Thyroid gland (tissue), 4 donors: Measurements from ENCODE around the gene EXOSC10.

ENCODE experiments used
- POLR2A ChIP-seq, 2 donors: fragments of 450-650 bp; IDR thresholded peaks; one replicate each; pipeline ENCODE4 v1.6.1; 2017; ENCODE audit warnings: antibody characterized with exemption in 2 of 2, mild to moderate bottlenecking in 2 of 2, moderate library complexity in 1 of 2
- TF ChIP-seq, protein P1 (sequence below), 6 experiments: fragments of 200-600 bp in 3 of 6; fragments of 450-650 bp in 3 of 6; sonication (generic) in 3 of 6; IDR thresholded peaks; one replicate each; pipeline ENCODE4 v1.5.1; 2016 to 2019; ENCODE audit warnings: antibody characterized with exemption in 6 of 6, mild to moderate bottlenecking in 2 of 6, inconsistent platforms in 1 of 6, moderate library complexity in 1 of 6

DNA sequence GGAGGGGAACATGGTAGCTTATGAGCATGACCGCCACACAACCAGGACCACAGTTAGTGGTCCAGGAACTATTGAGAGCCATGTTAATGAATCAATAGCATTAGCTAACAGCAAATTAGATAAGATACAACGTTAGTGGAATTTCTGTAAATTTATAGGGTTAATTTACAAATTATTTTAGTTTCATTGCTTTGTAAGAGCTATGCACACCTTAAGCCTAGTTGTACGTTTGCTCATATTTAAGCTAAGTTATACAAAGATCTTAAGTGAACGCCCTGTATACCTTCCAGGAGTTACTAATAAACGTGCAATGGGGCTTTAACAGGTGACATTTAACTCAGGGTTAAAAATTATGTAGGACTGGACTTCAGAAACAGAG is 749 bp downstream of the EXOSC10 start:
- no peak for TF ChIP-seq POLR2A (IDR thresholded peaks at IDR 0.05)
- TF ChIP-seq, protein P1, sequence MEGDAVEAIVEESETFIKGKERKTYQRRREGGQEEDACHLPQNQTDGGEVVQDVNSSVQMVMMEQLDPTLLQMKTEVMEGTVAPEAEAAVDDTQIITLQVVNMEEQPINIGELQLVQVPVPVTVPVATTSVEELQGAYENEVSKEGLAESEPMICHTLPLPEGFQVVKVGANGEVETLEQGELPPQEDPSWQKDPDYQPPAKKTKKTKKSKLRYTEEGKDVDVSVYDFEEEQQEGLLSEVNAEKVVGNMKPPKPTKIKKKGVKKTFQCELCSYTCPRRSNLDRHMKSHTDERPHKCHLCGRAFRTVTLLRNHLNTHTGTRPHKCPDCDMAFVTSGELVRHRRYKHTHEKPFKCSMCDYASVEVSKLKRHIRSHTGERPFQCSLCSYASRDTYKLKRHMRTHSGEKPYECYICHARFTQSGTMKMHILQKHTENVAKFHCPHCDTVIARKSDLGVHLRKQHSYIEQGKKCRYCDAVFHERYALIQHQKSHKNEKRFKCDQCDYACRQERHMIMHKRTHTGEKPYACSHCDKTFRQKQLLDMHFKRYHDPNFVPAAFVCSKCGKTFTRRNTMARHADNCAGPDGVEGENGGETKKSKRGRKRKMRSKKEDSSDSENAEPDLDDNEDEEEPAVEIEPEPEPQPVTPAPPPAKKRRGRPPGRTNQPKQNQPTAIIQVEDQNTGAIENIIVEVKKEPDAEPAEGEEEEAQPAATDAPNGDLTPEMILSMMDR (IDR thresholded peaks at IDR 0.05) = no peak
